ENCODE measurements around the gene TRIM7.

TRIM7 gene

GRCh38 chr5:181204826-181205760 is at the start of gene TRIM7:
TRIM7 (minus strand) TSS chr5:181205196; CDS start chr5:181205110, 86 bp downstream.
- DNase-seq (ENCODE audit: low spot score) = peak; percentile 38

GRCh38 chr5:181248277-181248676 is 43.3 kb upstream of the TRIM7 start:
- no peaks in the 10 kb centered on the region for H3K9me3 Mint-ChIP-seq
- no peaks in the 10 kb centered on the region for H3K27me3 Mint-ChIP-seq (ENCODE audit: low read depth)
- H3K4me1 Mint-ChIP-seq (ENCODE audit: low read depth) = peaks cover 49% of the 10 kb centered on the region
- H3K36me3 Mint-ChIP-seq (ENCODE audit: low read depth) = peaks cover 32% of the 10 kb centered on the region
- no peak for DNase-seq (ENCODE audit: low spot score)
- peak overlapping the region; percentile 89 for H3K4me3 Mint-ChIP-seq
- peak overlapping the region; percentile 95 for H3K27ac Mint-ChIP-seq

More at GRCh38 chr5:181204826-181205760, at the start of gene TRIM7:
- peaks cover 6% of the 10 kb centered on the region for H3K36me3 Mint-ChIP-seq (ENCODE audit: low read depth)
- peak within 1 kb of the TSS; percentile 72 for H3K27ac Mint-ChIP-seq
- peak within 1 kb of the TSS; percentile 86 for H3K4me3 Mint-ChIP-seq
- H3K9me3 Mint-ChIP-seq = no peaks in the 10 kb centered on the region
- H3K27me3 Mint-ChIP-seq (ENCODE audit: low read depth) = peaks cover 48% of the 10 kb centered on the region
- H3K4me1 Mint-ChIP-seq (ENCODE audit: low read depth) = peaks cover 31% of the 10 kb centered on the region

- peak overlapping the region; percentile 89 for H3K4me3 Mint-ChIP-seq
- peaks cover 56% of the 10 kb centered on the region for H3K4me1 Mint-ChIP-seq (ENCODE audit: low read depth)
Measured at GRCh38 chr5:181246276-181247049, 41.5 kb upstream of the TRIM7 start.

GRCh38 chr5:181245427-181246275 is 40.7 kb upstream of the TRIM7 start:
- Mint-ChIP-seq H3K36me3 (ENCODE audit: low read depth) (peaks cover 51% of the 10 kb centered on the region), H3K9me3 (no peaks in the 10 kb centered on the region), H3K27ac (peak overlapping the region; percentile 95), H3K4me3 (peak overlapping the region; percentile 89), H3K27me3 (ENCODE audit: low read depth) (no peaks in the 10 kb centered on the region), H3K4me1 (ENCODE audit: low read depth) (peaks cover 59% of the 10 kb centered on the region)
- DNase-seq (ENCODE audit: low spot score) = no peak

More at GRCh38 chr5:181246276-181247049, 41.5 kb upstream of the TRIM7 start:
- H3K27ac Mint-ChIP-seq = peak overlapping the region; percentile 95
- H3K27me3 Mint-ChIP-seq (ENCODE audit: low read depth) = no peaks in the 10 kb centered on the region
- no peaks in the 10 kb centered on the region for H3K9me3 Mint-ChIP-seq
- peaks cover 45% of the 10 kb centered on the region for H3K36me3 Mint-ChIP-seq (ENCODE audit: low read depth)
- DNase-seq (ENCODE audit: low spot score) = peak; percentile 85

- peak within 1 kb of the TSS; percentile 96 for H3K27ac Mint-ChIP-seq
Measured at GRCh38 chr5:181243564-181244343, 38.8 kb upstream of the TRIM7 start, which contains the start of gene RACK1. RACK1 (minus strand) TSS chr5:181243906; CDS start chr5:181243800, 106 bp downstream.

GRCh38 chr5:181243018-181243563 is 38.1 kb upstream of the TRIM7 start:
- Mint-ChIP-seq H3K27me3 (ENCODE audit: low read depth) (no peaks in the 10 kb centered on the region), H3K9me3 (no peaks in the 10 kb centered on the region), H3K27ac (peak overlapping the region; percentile 96), H3K4me1 (ENCODE audit: low read depth) (peaks cover 46% of the 10 kb centered on the region), H3K36me3 (ENCODE audit: low read depth) (peaks cover 61% of the 10 kb centered on the region), H3K4me3 (peak overlapping the region; percentile 97)
- DNase-seq (ENCODE audit: low spot score) = no peak

More at GRCh38 chr5:181243564-181244343, 38.8 kb upstream of the TRIM7 start, which contains the start of gene RACK1:
- Mint-ChIP-seq H3K27me3 (ENCODE audit: low read depth) (no peaks in the 10 kb centered on the region), H3K4me3 (peak within 1 kb of the TSS; percentile 97), H3K36me3 (ENCODE audit: low read depth) (peaks cover 58% of the 10 kb centered on the region), H3K9me3 (no peaks in the 10 kb centered on the region), H3K4me1 (ENCODE audit: low read depth) (peaks cover 50% of the 10 kb centered on the region)
- peak; percentile 86 for DNase-seq (ENCODE audit: low spot score)

- H3K4me3 Mint-ChIP-seq = peak overlapping the region; percentile 97
- peaks cover 40% of the 10 kb centered on the region for H3K4me1 Mint-ChIP-seq (ENCODE audit: low read depth)
- no peaks in the 10 kb centered on the region for H3K9me3 Mint-ChIP-seq
- H3K36me3 Mint-ChIP-seq (ENCODE audit: low read depth) = peaks cover 65% of the 10 kb centered on the region
- no peaks in the 10 kb centered on the region for H3K27me3 Mint-ChIP-seq (ENCODE audit: low read depth)
- H3K27ac Mint-ChIP-seq = peak overlapping the region; percentile 96
- DNase-seq (ENCODE audit: low spot score) = no peak
Measured at GRCh38 chr5:181242031-181242451, 37.0 kb upstream of the TRIM7 start.

- DNase-seq (ENCODE audit: low spot score) = peak; percentile 57
- H3K27ac Mint-ChIP-seq = peak overlapping the region; percentile 96
- H3K4me3 Mint-ChIP-seq = peak overlapping the region; percentile 97
- H3K9me3 Mint-ChIP-seq = no peaks in the 10 kb centered on the region
- peaks cover 40% of the 10 kb centered on the region for H3K4me1 Mint-ChIP-seq (ENCODE audit: low read depth)
- peaks cover 71% of the 10 kb centered on the region for H3K36me3 Mint-ChIP-seq (ENCODE audit: low read depth)
- H3K27me3 Mint-ChIP-seq (ENCODE audit: low read depth) = no peaks in the 10 kb centered on the region
Measured at GRCh38 chr5:181241393-181241975, 36.5 kb upstream of the TRIM7 start.

GRCh38 chr5:181239062-181239663 is 34.2 kb upstream of the TRIM7 start:
- Mint-ChIP-seq H3K27me3 (ENCODE audit: low read depth) (no peaks in the 10 kb centered on the region), H3K4me1 (ENCODE audit: low read depth) (peaks cover 25% of the 10 kb centered on the region), H3K9me3 (no peaks in the 10 kb centered on the region), H3K4me3 (peak overlapping the region; percentile 45), H3K36me3 (ENCODE audit: low read depth) (peaks cover 90% of the 10 kb centered on the region), H3K27ac (peak overlapping the region; percentile 26)
- no peak for DNase-seq (ENCODE audit: low spot score)

- no peak for DNase-seq (ENCODE audit: low spot score)
- Mint-ChIP-seq H3K27me3 (ENCODE audit: low read depth) (no peaks in the 10 kb centered on the region), H3K9me3 (no peaks in the 10 kb centered on the region), H3K27ac (peak overlapping the region; percentile 3), H3K4me1 (ENCODE audit: low read depth) (peaks cover 25% of the 10 kb centered on the region), H3K4me3 (no peak overlapping the region), H3K36me3 (ENCODE audit: low read depth) (peaks cover 91% of the 10 kb centered on the region)
Measured at GRCh38 chr5:181237729-181238385, 32.9 kb upstream of the TRIM7 start.

GRCh38 chr5:181236954-181237641 is 32.1 kb upstream of the TRIM7 start:
- no peak for DNase-seq (ENCODE audit: low spot score)
- Mint-ChIP-seq H3K27me3 (ENCODE audit: low read depth) (no peaks in the 10 kb centered on the region), H3K36me3 (ENCODE audit: low read depth) (peaks cover 87% of the 10 kb centered on the region), H3K27ac (no peak overlapping the region), H3K4me3 (no peak overlapping the region), H3K4me1 (ENCODE audit: low read depth) (peaks cover 20% of the 10 kb centered on the region), H3K9me3 (no peaks in the 10 kb centered on the region)
